HG02885 (cell line): ENCODE data around the gene CARD9.
"Not testable (repeated sequence)": the region's sequence is repeated elsewhere in the genome, so short reads cannot be mapped to it uniquely, and the experiment has no call there.

ENCODE experiments used
- ATAC-seq: cut with Tn5 transposase; IDR thresholded peaks from one replicate; pipeline ENCODE4 v1.9.1; 2021; ENCODE audit warnings: mild to moderate bottlenecking; ENCODE audit not compliant: unreplicated experiment, poor library complexity

CARD9 gene

DNA sequence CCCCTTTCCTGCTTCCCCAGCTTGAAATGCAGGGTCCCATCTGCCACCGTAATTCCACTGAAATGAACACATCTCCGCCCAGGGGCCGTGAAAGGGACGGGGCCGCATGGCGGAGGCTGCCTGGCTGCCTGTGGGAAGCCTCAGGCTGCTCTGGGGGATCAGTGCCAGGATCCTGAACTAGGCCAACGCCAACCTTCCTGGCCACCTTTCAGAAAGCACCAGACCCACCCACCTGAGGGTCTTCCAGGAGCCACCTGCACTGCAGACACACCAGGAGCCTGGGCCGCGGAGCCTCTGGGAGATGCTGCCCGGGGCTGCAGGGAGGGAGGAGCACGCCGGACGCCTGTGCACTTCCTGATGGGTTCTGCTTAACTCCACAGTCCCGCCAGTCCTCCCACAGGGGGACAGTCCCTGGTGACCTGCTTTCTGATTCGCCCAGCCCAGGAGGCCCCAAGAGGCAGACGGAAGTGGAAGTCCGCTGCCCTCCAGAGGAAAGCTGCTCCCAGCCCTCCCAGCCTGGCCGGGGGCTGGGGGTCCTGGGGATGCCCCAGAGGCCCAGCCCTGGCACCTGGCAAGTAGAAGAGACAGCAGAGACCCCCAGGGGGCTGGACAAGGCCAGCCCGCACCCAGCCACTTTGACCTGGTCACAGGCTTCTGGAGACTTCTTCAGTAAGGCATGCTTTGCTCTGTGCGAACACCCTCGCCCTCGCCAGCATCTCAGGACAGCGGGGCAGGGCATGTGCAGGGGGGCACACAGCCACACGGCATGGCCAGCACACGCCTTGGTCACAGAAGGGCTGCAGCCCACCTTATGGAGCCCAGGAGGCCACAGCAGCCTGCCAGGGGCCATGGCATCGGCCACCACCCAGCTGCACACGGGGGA is at the start of gene CARD9:
CARD9 (minus strand) TSS at position 370 of the 883 bp plus-strand sequence. CDS start 1,591 bp downstream, outside the sequence.
- ATAC-seq = no peak

- ATAC-seq = no peak
Measured at GRCh38 chr9:136422876-136423275, 49.4 kb upstream of the CARD9 start.

GRCh38 chr9:136421791-136422190 is 48.3 kb upstream of the CARD9 start:
- ATAC-seq = no peak

DNA sequence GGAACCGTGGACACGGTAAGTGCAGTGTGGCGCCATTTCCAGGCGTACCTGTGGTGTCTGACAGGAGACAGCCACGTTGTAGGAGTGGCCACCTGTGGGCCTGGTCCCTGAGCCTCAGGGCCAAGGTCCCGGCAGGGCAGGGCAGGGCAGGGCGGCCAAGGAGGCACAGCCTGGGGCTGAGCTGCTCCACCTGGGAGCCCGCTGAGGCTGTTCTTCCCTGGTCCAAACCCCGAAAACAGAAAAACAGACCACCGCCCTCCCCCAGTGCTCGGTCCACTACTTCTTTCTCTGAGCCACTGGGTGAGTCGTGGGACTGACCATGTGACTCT is 45.6 kb upstream of the CARD9 start:
- ATAC-seq = no peak

- no peak for ATAC-seq
Measured at GRCh38 chr9:136418182-136419091, 45.0 kb upstream of the CARD9 start.

DNA sequence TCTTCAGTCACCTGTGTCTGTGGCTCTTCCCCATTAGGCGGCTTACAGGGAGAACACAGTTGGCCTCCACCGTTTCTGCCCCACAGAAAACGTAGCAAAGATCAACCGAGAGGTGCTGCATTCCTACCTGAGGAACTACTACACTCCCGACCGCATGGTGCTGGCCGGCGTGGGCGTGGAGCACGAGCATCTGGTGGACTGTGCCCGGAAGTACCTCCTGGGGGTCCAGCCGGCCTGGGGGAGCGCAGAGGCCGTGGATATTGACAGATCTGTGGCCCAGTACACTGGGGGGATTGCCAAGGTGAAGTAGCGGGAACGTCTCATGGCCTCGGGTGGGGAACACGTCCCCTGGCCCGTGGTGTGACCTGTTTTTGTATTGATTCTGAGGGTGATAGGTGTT is 43.4 kb upstream of the CARD9 start:
- no peak for ATAC-seq

- ATAC-seq = no peak
Measured at GRCh38 chr9:136416427-136416826, 43.0 kb upstream of the CARD9 start.

- no peak for ATAC-seq
Measured at GRCh38 chr9:136412962-136413361, 39.5 kb upstream of the CARD9 start.

DNA sequence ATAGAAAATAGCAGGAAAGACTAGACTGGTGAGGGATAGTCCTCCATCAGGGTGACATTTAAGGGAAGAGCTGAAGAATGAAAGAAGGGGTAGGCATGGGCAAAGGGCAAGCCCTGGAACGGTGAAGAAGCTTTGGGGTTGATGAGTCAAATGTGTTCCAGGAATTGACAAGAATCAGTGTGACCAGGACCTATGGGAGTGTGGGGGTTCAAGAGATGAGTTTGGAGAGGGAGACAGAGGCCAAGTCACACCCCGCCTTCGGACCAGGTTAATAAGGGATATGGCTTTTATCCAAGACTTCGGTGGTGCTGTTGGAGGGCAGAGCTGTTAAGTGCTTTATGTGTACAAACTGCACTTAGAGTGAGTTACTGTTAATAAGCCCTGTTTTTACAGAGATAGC is 37.9 kb upstream of the CARD9 start:
- ATAC-seq = no peak

- peak; percentile 90 for ATAC-seq
Measured at GRCh38 chr9:136410500-136411287, 37.2 kb upstream of the CARD9 start, which contains the start of the genes ENTR1 and PMPCA. TSS of gene ENTR1 (minus strand) at chr9:136410614. CDS start at chr9:136410397, 217 bp downstream. TSS of gene PMPCA (plus strand) at chr9:136410658. CDS start at chr9:136410669, 11 bp downstream.

DNA sequence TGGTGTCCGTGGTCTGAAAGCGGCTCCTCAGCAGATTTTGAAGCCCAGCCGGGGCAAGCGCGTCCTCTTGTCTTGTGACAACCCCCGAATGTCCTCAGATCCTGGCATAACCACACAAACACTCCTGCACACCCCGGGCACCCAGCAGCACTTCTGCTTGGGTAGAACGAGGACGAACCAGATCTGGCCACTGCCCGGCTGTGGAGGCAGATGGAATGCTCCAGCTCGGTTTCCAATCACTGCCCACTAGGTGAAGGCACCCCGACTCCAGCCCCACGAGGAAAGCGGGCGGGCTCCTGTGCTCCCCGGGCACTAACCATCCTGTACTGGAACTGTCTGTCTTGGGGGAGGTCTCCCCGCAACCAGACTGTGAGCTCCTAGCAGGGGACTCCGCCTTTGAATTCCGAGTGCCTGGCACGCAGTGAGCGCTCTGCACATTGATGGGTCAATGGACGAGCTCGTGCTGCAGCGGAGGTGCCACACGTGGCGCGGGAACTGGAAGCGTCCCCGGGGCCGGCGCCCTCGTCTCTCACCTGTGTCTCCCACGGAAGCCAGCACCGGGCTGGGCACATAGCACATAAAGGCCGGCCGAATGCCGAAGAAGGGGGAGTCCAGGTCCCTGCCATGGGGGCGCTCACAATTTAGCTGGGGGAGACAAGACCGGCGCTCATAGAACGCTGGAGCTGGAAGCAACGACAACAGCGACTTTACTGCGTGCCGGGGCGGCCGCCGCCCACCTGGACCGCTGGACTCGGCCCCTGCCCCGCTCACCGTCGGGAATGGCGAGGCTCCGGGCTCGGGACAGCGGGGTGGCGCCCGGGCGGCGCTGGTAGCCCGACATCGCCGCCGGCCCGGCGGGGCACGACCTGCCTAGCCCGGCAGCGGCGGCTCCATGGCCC is 36.3 kb upstream of the CARD9 start:
- peak; percentile 29 for ATAC-seq

GRCh38 chr9:136407911-136408310 is 34.4 kb upstream of the CARD9 start:
- ATAC-seq = no peak

DNA sequence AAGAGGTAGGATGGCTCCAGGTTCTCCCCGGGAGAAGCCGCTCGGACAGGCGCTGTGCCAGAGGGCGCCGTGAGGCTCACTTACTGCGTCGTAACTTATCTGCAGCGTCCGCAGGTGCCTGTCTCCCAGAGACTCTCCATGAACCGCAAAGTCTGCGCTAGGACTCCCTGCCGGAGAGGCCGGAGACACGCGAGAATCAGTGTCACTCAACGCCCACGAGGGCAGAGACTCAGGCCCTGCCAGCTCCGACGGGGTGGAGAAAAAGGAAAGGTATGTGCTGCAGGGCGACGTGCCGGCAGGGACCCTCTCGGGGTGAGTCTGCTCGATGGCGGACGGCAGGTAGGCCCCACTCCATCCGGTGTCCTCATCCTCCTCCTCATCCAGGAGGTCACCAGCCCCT is 33.6 kb upstream of the CARD9 start:
- not testable (repeated sequence) for ATAC-seq

DNA sequence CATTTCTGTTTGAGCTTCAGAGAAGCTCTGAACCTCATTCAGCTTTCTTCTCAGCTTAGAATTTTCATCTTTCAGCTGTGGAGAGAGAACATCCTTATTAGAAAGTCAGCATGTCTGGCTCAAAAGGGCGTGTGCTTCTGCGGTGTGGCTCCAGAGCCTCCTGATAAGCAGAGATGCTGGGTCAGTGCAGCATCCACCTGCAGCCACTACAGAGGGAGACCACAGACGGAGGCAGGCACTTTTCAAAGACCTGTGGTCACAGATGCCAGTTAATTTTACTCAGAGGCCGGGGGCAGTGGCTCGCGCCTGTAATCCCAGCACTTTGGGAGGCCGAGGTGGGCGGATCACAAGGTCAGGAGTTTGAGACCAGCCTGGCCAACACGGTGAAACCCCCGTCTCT is 32.4 kb upstream of the CARD9 start:
- ATAC-seq = not testable (repeated sequence)

- no peak for ATAC-seq
Measured at GRCh38 chr9:136405481-136405880, 32.0 kb upstream of the CARD9 start.

DNA sequence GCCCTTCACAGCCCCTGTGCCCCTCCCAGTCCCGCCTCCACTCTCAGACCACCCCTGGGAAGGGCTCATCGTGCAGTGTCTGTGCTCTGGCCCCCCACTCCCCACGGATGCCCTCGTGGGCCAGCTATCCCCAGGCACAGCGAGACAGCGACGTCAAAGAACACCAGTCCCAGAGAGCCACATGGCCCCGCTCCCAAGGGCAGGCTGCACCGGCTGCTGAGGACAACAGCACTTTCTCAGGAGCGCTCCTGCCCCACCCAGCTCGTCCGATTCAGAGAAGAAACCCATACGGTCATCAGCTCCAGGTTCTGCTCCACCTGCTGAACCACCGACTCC is 31.3 kb upstream of the CARD9 start:
- ATAC-seq = no peak

DNA sequence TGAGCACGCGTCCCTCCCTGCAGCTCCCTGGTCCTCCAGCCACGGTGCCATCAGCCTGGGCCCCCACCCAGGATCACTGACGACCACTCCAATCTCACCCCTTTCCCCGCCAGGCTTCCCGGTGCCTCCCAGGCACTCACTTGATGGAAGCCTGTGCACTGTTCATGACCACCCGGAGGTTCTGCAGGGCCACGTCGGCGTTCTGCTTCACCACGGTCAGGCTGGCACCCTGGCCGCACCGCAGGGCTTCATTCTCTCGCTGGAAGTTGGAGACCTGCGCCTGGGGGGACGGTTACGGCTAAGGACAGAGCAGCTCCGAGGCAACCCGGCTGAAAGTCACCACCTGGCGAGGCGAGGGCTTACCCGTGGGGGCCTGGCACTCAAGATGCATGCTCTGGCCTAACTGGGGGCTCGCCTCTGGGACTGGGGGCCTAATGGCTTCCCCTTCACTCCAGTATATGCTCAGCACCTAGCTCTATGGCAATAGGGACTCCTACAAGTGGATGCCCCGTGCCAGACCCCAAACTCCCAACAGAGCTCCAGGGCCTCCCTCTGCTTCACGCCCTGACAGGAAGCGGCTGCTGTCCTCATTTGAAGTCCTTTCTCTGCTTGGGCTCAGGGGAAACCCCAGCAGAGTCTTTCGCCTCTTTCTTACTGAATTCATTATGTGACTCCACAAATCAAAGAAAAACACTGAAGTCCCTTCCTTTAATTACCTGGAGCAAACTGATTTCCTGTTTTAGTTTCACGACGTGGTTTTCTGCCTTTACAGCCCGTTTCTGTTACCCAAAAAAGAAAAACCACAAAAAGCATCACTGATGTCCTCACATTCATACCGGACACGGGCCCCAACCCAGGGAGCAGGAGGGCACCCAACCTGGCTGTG is 30.7 kb upstream of the CARD9 start:
- no peak for ATAC-seq

GRCh38 chr9:136403538-136403914 is 30.1 kb upstream of the CARD9 start:
- no peak for ATAC-seq

- ATAC-seq = no peak
Measured at GRCh38 chr9:136402067-136402466, 28.6 kb upstream of the CARD9 start.
